RWPE1 (cell line): ENCODE results near the gene STXBP3.

ENCODE experiments used
- CTCF ChIA-PET: fragments of 350-600 bp; sonication (Branson Sonifier 250); formaldehyde crosslinking; extraction: SDS; loops from one replicate; lab custom pipeline; 2021; lab: Yijun Ruan, JAX
- POLR2A ChIA-PET: fragments of 400-600 bp; formaldehyde crosslinking; extraction: SDS; loops from one replicate; lab custom pipeline; 2020; ENCODE audit warnings: antibody characterized with exemption; ENCODE audit not compliant: low non-redundant PET; lab: Yijun Ruan, JAX
- DNase-seq: peaks from one replicate; pipeline ENCODE4 v3.0.0; 2012; ENCODE audit warnings: low spot score
- H3K27ac ChIP-seq: fragments of 450-650 bp; 2 replicates; pipeline ENCODE4 v1.5.1; 2017
- TF ChIP-seq, protein P1 (sequence below): fragments of 450-650 bp; conservative IDR thresholded peaks from 2 replicates; pipeline ENCODE4 v1.5.1; 2017; ENCODE audit warnings: low read depth, mild to moderate bottlenecking

STXBP3 gene

DNA sequence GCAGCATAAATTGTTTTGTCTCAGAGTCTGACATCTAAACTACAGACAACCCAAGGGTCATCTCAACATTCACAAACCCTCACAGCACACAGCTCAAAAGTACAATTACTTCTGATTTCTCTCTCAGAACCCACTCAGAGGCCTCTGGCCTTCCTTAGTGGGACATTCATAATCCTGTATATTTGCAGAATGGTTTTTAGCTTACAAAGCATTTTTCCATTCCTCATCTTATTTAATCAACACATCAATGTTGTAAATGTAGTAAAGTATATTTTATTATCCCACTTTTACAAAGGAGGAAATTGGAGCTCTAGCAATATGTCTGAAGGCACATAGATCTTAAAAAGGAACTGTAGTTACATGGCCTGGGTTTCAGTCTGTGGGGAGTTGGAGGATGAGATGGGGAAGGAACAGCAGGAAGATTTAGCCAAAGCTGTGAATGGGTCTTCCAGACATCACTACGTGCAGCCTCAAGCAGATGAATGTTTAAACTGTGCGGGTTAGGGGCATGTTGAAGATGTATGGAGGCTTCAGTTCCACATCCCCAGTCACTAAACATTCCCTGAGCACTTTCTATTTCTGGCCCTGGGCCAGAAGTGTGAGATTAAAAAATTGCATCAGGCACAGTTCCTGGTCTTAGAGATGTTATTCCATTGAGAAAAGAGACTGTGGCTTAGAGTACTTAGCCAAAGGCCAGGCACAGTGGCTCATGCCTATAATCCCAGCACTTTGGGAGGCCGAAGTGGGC is 97.1 kb downstream of the STXBP3 start:
- TF ChIP-seq, protein P1, sequence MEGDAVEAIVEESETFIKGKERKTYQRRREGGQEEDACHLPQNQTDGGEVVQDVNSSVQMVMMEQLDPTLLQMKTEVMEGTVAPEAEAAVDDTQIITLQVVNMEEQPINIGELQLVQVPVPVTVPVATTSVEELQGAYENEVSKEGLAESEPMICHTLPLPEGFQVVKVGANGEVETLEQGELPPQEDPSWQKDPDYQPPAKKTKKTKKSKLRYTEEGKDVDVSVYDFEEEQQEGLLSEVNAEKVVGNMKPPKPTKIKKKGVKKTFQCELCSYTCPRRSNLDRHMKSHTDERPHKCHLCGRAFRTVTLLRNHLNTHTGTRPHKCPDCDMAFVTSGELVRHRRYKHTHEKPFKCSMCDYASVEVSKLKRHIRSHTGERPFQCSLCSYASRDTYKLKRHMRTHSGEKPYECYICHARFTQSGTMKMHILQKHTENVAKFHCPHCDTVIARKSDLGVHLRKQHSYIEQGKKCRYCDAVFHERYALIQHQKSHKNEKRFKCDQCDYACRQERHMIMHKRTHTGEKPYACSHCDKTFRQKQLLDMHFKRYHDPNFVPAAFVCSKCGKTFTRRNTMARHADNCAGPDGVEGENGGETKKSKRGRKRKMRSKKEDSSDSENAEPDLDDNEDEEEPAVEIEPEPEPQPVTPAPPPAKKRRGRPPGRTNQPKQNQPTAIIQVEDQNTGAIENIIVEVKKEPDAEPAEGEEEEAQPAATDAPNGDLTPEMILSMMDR = no peak
- ChIA-PET POLR2A (no interaction called here), CTCF (interaction anchor here (0.9 kb wide), 1 partner anchor 15 kb away, joined by 3 read pairs; no protein-coding TSS in a partner anchor)
- H3K27ac ChIP-seq = no peak overlapping the region; the same call in 1 of the 2 replicates
- no peak for DNase-seq

DNA sequence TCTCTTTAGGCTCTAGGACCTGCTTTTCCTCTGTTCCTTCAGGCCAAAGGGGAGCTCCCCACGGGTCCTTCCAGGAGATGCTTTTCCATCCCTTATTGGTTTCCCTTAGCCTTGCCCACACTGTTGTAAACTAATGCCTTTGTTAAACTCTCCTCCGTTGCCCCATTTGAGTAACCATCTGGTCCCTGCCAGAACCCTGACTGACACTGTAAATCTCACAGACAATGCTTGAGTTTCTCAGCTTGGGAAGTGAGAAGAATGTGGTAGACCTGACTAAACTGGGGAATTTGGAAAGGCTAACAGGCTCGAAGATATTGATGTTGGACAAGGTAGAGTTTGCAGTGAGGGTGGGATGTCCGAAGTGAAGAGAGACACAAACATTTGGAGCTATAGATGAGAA is 99.0 kb downstream of the STXBP3 start:
- DNase-seq = no peak
- TF ChIP-seq, protein P1 = no peak
- ChIA-PET CTCF (interaction anchor here (0.7 to 1.2 kb wide), 3 partner anchors 18 to 266 kb away, joined by 3 read pairs; no protein-coding TSS in a partner anchor), POLR2A (no interaction called here)
- H3K27ac ChIP-seq = peak overlapping the region; percentile 90

DNA sequence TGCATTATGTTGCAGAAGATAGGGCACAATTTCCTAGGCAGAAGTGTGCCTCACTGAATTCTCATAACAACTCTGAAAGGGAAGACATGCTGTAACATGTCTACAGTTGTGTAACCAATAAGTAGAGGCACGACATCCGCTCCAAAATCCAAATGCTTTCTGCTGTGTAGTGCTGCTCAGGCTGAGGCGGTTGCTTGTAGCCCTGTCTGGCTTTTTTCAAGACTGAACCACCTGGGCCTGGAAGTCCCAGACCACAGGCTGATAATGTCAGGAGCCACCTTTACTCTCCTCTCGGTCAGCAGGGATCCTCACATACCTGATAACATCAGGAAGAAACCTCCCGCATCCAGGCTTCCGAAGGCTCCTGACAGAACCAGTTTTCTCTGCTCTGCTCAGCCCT is 99.5 kb downstream of the STXBP3 start:
- ChIA-PET CTCF (interaction anchor here (0.7 to 1.2 kb wide), 3 partner anchors 18 to 265 kb away, joined by 3 read pairs; no protein-coding TSS in a partner anchor), POLR2A (no interaction called here)
- TF ChIP-seq, protein P1 = no peak
- peak overlapping the region; percentile 90 for H3K27ac ChIP-seq
- peak; percentile 59 for DNase-seq

DNA sequence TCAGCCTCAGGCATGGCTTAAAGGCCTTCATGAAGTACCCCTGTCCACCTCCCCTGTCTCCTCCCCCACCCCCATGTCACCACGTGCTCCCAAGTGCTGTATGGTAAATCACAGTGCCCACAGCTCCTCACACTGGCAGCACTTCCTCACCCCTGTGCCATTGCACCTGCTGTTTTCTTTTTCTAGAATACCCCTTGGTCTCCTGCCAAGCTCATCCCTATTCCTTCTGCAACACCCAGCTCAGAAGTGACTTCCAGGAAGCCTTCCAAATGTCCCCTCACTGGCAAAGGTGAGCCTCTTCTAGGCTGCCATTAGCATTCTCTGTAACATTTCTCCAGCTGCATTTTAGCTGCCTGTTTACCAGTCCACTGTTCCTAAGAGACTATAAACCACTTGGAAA is 101.0 kb downstream of the STXBP3 start:
- TF ChIP-seq, protein P1 = no peak
- no peak overlapping the region for H3K27ac ChIP-seq
- no peak for DNase-seq
- POLR2A ChIA-PET = no interaction called here
- CTCF ChIA-PET = no interaction called here

DNA sequence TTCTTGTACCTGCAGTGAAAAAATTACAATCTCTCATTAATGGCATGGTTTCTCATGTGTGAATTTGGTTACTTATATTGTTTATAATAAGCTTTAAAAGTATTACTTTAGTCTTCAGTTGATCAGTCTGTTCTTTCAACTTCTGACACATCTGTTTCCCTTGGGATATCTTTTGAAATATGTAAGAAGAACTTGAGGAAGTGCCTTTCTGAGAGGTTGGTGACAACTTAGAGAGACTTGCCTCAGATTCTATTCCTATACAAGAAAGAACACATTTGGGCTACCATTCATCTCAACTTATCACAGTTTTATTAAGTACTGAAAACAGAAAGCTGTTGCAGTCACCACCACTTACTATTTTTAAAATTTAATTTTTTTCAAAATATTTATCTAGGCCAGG is 102.3 kb downstream of the STXBP3 start:
- DNase-seq = no peak
- ChIA-PET POLR2A (no interaction called here), CTCF (no interaction called here)
- TF ChIP-seq, protein P1 = no peak
- no peak overlapping the region for H3K27ac ChIP-seq

DNA sequence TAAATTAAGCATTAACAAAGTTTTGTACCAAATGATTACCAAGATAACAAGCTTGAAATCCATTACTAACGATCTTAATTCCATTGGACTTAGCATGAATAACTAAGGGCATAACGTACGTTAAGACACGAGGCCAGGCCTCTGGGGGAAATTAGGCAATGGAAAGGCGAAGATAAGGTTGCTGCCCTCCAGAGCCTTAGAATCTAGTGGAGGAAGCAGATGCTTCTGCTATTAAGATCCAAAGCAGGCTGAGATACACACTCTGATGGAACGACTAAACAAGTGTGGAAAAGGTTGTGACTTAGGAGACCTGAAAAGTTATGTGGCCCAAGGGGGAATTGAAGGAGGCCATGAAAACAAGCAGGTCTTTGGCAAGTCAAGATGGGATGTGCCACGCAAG is 104.5 kb downstream of the STXBP3 start:
- no peak for DNase-seq
- ChIA-PET POLR2A (no interaction called here), CTCF (no interaction called here)
- TF ChIP-seq, protein P1 = no peak
- no peak overlapping the region for H3K27ac ChIP-seq
